ENCODE results near the gene TRIM10.
"Not testable (repeated sequence)": the region's sequence is repeated elsewhere in the genome, so short reads cannot be mapped to it uniquely, and the experiment has no call there.

TRIM10 gene

GRCh38 chr6:30167101-30167500 is 6.1 kb upstream of the TRIM10 start:
- no peak for TF ChIP-seq CTCF (IDR thresholded peaks at IDR 0.05)
- no peak overlapping the region for H3K27ac ChIP-seq
- no peak overlapping the region for H2AFZ ChIP-seq
- no peaks in the 10 kb centered on the region for H3K36me3 ChIP-seq (ENCODE audit: control insufficient read depth, insufficient read depth, low read length)
- no peaks in the 10 kb centered on the region for H3K79me2 ChIP-seq
- H3K27me3 ChIP-seq (ENCODE audit: control insufficient read depth, insufficient read depth, low read length): no peaks in the 10 kb centered on the region
- H3K9ac ChIP-seq: no peak overlapping the region
- H3K9me3 ChIP-seq (ENCODE audit: control insufficient read depth, low read length): no peaks in the 10 kb centered on the region
- no peaks in the 10 kb centered on the region for H3K4me1 ChIP-seq
- no peak overlapping the region for H3K4me3 ChIP-seq (ENCODE audit: low read depth, low read length)
- H3K4me2 ChIP-seq (ENCODE audit: low read length): no peak overlapping the region

GRCh38 chr6:30165238-30165637 is 4.2 kb upstream of the TRIM10 start:
- H3K4me2 ChIP-seq (ENCODE audit: low read length); H2AFZ ChIP-seq; H3K27ac ChIP-seq; H3K79me2 ChIP-seq; H3K9me3 ChIP-seq (ENCODE audit: control insufficient read depth, low read length); H3K4me1 ChIP-seq; H3K4me3 ChIP-seq (ENCODE audit: low read depth, low read length); H3K36me3 ChIP-seq (ENCODE audit: control insufficient read depth, insufficient read depth, low read length); H3K27me3 ChIP-seq (ENCODE audit: control insufficient read depth, insufficient read depth, low read length); H3K9ac ChIP-seq: not testable (repeated sequence)

GRCh38 chr6:30164714-30165113 is 3.7 kb upstream of the TRIM10 start:
- no peak for TF ChIP-seq CTCF (IDR thresholded peaks at IDR 0.05)
- Histone ChIP-seq H3K4me1 (no peaks in the 10 kb centered on the region), H3K9ac (no peak overlapping the region), H3K79me2 (no peaks in the 10 kb centered on the region), H3K9me3 (ENCODE audit: control insufficient read depth, low read length) (no peaks in the 10 kb centered on the region), H3K36me3 (ENCODE audit: control insufficient read depth, insufficient read depth, low read length) (no peaks in the 10 kb centered on the region), H3K27ac (no peak overlapping the region), H3K27me3 (ENCODE audit: control insufficient read depth, insufficient read depth, low read length) (no peaks in the 10 kb centered on the region), H3K4me2 (ENCODE audit: low read length) (no peak overlapping the region), H2AFZ (no peak overlapping the region), H3K4me3 (ENCODE audit: low read depth, low read length) (no peak overlapping the region)

GRCh38 chr6:30163918-30164654 is 3.1 kb upstream of the TRIM10 start:
- H3K9ac ChIP-seq: no peak overlapping the region

More at GRCh38 chr6:30163918-30164654, 3.1 kb upstream of the TRIM10 start:
- Histone ChIP-seq H3K36me3 (ENCODE audit: control insufficient read depth, insufficient read depth, low read length) (no peaks in the 10 kb centered on the region), H3K4me3 (ENCODE audit: low read depth, low read length) (no peak overlapping the region), H3K4me2 (ENCODE audit: low read length) (no peak overlapping the region), H3K9me3 (ENCODE audit: control insufficient read depth, low read length) (no peaks in the 10 kb centered on the region), H3K4me1 (no peaks in the 10 kb centered on the region), H3K79me2 (no peaks in the 10 kb centered on the region), H3K27me3 (ENCODE audit: control insufficient read depth, insufficient read depth, low read length) (no peaks in the 10 kb centered on the region), H3K27ac (no peak overlapping the region), H2AFZ (no peak overlapping the region)
- no peak for TF ChIP-seq CTCF (IDR thresholded peaks at IDR 0.05)

Measured in parathyroid adenoma (tissue), 2 donors.